Measurements from ENCODE around the gene STEEP1. TPM values are rescaled to one million over a fixed set of nuclear protein-coding genes. Genes with fewer than 3 reads are reported as not detected.

Gene STEEP1
- total RNA-seq, 1 donor, result 29.0 TPM

DNA sequence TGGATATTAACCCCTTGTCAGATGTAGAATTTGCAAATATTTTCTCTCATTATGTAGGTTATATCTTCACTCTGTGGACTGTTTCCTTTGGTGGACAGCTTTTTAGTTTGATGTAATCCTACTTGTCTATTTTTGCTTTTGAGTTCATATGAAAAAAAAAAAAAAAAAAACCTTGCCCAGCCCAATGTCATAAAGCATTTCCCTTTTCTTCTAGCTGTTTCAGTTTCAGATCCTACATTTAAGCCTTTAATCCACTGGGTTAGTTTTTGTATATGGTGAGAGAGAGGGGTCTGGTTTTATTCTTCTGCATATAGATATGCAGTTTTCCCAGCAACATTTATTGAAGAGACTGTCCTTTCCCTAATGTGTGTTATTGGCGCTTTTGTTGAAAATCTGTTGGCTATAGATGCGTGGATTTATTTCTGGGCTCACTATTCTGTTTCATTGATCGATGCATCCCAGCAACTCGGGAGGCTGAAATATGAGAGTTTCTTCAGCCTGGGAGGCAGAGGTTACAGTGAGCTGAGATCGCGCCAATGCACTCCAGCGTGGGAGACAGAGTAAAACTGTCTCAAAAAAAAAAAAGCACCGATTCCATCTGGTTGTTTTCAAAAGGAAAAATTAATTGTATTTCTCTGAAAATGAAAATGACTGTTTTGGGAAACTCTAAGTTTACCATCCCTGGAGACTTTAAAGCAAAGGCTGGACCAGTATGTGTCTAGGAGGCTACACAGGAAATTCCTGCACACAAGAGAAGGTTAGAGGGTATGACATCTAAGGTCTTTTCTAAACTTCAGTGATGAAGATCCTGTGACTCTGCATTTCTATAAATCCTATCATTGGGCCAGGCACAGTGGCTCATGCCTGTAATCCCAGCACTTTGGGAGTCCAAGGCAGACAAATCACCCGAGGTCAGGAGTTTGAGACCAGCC lies 35.6 kb downstream of the STEEP1 start:
- DNase-seq (ENCODE audit: insufficient read length, low spot score, missing footprints), result no peak

DNA sequence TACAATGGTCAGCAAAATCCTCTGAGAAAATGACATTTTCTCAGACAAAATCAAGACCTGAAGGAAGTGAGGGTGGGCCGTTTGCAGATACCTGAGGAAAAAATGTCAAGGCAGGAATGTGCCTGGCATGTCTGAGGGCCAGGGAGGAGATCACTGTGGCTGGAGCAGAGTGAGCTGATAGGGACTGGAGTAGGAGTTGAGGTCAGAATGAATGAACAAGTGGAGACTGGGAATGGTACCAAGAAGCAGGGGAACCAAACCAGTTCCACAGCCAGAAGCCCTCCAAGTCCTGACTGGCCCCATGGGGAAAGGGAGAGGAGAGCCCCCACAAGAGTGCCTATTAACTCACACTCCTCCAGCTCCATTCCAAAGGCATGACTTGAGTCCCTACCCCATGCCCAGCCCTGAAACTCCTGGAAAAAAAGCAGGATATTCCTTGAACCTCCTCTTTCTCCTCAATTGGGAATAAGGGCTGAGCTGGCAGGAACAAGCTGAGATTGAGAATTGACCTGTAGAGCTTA lies 41.5 kb downstream of the STEEP1 start:
- DNase-seq (ENCODE audit: insufficient read length, low spot score, missing footprints), result no peak
- TF ChIP-seq, protein P1, sequence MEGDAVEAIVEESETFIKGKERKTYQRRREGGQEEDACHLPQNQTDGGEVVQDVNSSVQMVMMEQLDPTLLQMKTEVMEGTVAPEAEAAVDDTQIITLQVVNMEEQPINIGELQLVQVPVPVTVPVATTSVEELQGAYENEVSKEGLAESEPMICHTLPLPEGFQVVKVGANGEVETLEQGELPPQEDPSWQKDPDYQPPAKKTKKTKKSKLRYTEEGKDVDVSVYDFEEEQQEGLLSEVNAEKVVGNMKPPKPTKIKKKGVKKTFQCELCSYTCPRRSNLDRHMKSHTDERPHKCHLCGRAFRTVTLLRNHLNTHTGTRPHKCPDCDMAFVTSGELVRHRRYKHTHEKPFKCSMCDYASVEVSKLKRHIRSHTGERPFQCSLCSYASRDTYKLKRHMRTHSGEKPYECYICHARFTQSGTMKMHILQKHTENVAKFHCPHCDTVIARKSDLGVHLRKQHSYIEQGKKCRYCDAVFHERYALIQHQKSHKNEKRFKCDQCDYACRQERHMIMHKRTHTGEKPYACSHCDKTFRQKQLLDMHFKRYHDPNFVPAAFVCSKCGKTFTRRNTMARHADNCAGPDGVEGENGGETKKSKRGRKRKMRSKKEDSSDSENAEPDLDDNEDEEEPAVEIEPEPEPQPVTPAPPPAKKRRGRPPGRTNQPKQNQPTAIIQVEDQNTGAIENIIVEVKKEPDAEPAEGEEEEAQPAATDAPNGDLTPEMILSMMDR (IDR thresholded peaks at IDR 0.05; ENCODE audit: extremely low read depth, low read depth, low read length), result no peak
- Histone ChIP-seq H2AFZ (ENCODE audit: low read length) (no peak overlapping the region), H3K4me3 (ENCODE audit: insufficient read depth, low read length) (no peak overlapping the region), H3K27me3 (ENCODE audit: insufficient read depth, low read length) (no peaks in the 10 kb centered on the region), H3K4me2 (ENCODE audit: insufficient read depth, low read length) (no peak overlapping the region), H3K9me3 (ENCODE audit: low read depth, low read length) (no peaks in the 10 kb centered on the region), H3K36me3 (ENCODE audit: insufficient read depth, low read length) (no peaks in the 10 kb centered on the region), H4K20me1 (ENCODE audit: insufficient read depth, low read length) (no peaks in the 10 kb centered on the region), H3K4me1 (ENCODE audit: insufficient read depth, low read length) (no peaks in the 10 kb centered on the region), H3K79me2 (ENCODE audit: insufficient read depth, low read length) (no peaks in the 10 kb centered on the region), H3K27ac (ENCODE audit: low read depth, low read length) (no peak overlapping the region)

More for the DNA sequence above, 35.6 kb downstream of the STEEP1 start:
- Histone ChIP-seq H3K9me3 (ENCODE audit: low read depth, low read length) (no peaks in the 10 kb centered on the region), H3K4me2 (ENCODE audit: insufficient read depth, low read length) (no peak overlapping the region), H2AFZ (ENCODE audit: low read length) (no peak overlapping the region), H3K4me3 (ENCODE audit: insufficient read depth, low read length) (no peak overlapping the region), H3K79me2 (ENCODE audit: insufficient read depth, low read length) (no peaks in the 10 kb centered on the region), H3K4me1 (ENCODE audit: insufficient read depth, low read length) (no peaks in the 10 kb centered on the region), H4K20me1 (ENCODE audit: insufficient read depth, low read length) (no peaks in the 10 kb centered on the region), H3K36me3 (ENCODE audit: insufficient read depth, low read length) (no peaks in the 10 kb centered on the region), H3K27ac (ENCODE audit: low read depth, low read length) (no peak overlapping the region), H3K27me3 (ENCODE audit: insufficient read depth, low read length) (no peaks in the 10 kb centered on the region)
- TF ChIP-seq, protein P1 (IDR thresholded peaks at IDR 0.05; ENCODE audit: extremely low read depth, low read depth, low read length), result no peak

DNA sequence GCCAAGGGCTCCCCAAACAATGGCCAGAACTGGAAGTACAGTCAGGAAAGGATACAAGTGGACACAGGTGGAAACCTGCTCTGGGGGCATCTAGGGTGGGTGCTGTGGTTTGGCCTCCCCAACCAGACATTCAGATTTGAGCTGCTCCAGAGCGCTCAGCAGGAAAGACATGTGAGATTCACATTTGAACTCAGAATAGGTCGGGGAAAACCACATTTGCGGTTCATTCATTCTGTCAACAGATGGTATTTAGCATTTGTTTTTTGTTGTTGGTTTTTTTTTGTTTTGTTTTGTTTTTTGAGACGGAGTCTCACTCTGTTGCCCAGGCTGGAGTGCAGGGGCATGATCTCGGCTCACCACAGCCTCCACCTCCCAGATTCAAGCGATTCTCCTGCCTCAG lies 44.0 kb downstream of the STEEP1 start:
- Histone ChIP-seq H3K36me3 (ENCODE audit: insufficient read depth, low read length) (no peaks in the 10 kb centered on the region), H3K27ac (ENCODE audit: low read depth, low read length) (no peak overlapping the region), H3K4me2 (ENCODE audit: insufficient read depth, low read length) (no peak overlapping the region), H2AFZ (ENCODE audit: low read length) (no peak overlapping the region), H3K4me3 (ENCODE audit: insufficient read depth, low read length) (no peak overlapping the region), H4K20me1 (ENCODE audit: insufficient read depth, low read length) (no peaks in the 10 kb centered on the region), H3K27me3 (ENCODE audit: insufficient read depth, low read length) (no peaks in the 10 kb centered on the region), H3K79me2 (ENCODE audit: insufficient read depth, low read length) (no peaks in the 10 kb centered on the region), H3K9me3 (ENCODE audit: low read depth, low read length) (no peaks in the 10 kb centered on the region), H3K4me1 (ENCODE audit: insufficient read depth, low read length) (no peaks in the 10 kb centered on the region)
- peak; percentile 19 for DNase-seq (ENCODE audit: insufficient read length, low spot score, missing footprints)
- TF ChIP-seq, protein P1 (IDR thresholded peaks at IDR 0.05; ENCODE audit: extremely low read depth, low read depth, low read length), result no peak

DNA sequence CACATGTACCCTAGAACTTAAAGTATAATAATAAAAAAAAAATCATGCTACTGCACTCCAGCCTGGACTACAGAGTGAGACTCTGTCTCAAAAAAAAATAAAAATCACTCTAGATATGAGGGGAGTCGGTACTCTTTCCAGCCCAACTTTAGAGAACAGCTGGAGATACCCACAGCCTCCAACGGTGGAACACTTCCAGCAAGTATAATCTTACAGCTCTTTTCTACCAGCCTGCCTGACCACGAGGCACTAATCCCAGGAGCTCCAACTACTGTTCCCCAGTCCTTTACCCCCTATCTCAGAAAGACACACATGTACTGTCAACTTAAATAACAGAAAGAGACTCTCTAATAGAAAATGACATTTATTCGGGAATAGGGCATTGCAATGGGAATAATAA lies 46.8 kb downstream of the STEEP1 start:
- no peaks in the 10 kb centered on the region for H3K27me3 ChIP-seq (ENCODE audit: insufficient read depth, low read length)
- H4K20me1 ChIP-seq (ENCODE audit: insufficient read depth, low read length), result no peaks in the 10 kb centered on the region
- no peak overlapping the region for H3K27ac ChIP-seq (ENCODE audit: low read depth, low read length)
- H3K9me3 ChIP-seq (ENCODE audit: low read depth, low read length), result no peaks in the 10 kb centered on the region
- H3K4me2 ChIP-seq (ENCODE audit: insufficient read depth, low read length), result no peak overlapping the region
- no peak overlapping the region for H3K4me3 ChIP-seq (ENCODE audit: insufficient read depth, low read length)
- DNase-seq (ENCODE audit: insufficient read length, low spot score, missing footprints), result no peak
- H3K79me2 ChIP-seq (ENCODE audit: insufficient read depth, low read length), result no peaks in the 10 kb centered on the region
- TF ChIP-seq, protein P1 (IDR thresholded peaks at IDR 0.05; ENCODE audit: extremely low read depth, low read depth, low read length), result no peak
- no peaks in the 10 kb centered on the region for H3K4me1 ChIP-seq (ENCODE audit: insufficient read depth, low read length)
- H3K36me3 ChIP-seq (ENCODE audit: insufficient read depth, low read length), result no peaks in the 10 kb centered on the region
- H2AFZ ChIP-seq (ENCODE audit: low read length), result no peak overlapping the region

Data from osteoblast (primary cell).